NCI-H82 (cell line): ENCODE data around the gene SOCS3.
A peak's percentile ranks its signal among the peaks of the same experiment; 100 is the strongest.
"Not testable (repeated sequence)": the region's sequence is repeated elsewhere in the genome, so short reads cannot be mapped to it uniquely, and the experiment has no call there.

Experiments used
- DNase-seq: peaks from one replicate; lab custom pipeline; 2025; lab: John Stamatoyannopoulos, UW

Gene SOCS3

DNA sequence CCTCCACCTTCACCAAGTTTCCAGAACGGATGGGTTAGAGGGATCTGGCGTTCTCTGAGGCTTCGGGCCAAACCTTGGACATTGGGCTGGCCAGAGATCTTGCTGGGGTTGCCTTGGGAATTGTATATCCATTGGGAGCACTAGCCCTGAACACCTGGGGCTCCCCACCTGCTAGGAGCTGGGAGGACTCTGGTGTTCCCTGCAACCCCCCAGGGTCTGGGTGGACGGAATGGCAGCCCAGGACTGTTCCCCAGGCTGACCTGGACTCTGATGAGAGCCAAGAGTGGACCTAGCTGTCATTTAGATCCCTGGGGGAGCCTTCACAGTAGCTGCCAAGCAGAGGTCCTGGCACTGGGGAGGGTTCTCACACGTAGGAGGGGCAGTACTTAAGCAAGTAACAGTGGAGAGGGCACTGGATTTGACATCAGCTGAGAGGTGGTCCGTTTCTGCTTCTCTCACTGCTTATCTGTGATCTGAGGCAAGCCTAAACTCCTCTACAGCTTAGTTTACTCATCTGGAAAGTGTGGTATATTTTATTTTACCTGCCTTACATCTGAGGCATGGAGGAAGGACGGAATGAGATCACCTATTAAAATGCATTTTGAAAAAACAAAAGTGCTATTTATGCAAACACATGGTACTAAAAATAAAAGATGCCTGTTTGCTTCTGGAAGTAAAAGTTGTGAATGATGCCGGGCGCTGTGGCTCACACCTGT is 11.7 kb downstream of the SOCS3 start:
- no peak for DNase-seq

DNA sequence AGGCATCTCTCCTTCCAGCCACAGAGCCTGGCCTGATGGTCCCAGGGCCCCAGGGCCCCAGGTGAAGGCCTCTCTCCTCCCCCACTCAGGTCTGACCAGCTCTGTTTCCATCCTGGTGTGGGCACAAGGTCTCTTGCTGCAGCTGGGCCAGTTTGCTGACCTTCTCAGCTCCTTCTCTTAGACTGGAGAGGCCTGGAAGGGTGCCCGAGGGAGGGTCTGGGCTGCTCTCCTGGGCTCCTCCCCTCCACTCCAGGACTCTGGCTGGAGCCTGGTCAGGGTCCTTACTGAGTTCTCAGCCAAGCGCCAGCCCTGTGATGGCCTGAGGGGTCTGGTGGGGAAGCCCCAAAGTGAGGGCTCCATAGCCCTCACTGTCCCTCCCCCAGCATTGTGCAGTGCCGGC is 12.4 kb downstream of the SOCS3 start:
- DNase-seq: no peak

- no peak for DNase-seq
Measured at GRCh38 chr17:78346605-78347250, 13.1 kb downstream of the SOCS3 start.

DNA sequence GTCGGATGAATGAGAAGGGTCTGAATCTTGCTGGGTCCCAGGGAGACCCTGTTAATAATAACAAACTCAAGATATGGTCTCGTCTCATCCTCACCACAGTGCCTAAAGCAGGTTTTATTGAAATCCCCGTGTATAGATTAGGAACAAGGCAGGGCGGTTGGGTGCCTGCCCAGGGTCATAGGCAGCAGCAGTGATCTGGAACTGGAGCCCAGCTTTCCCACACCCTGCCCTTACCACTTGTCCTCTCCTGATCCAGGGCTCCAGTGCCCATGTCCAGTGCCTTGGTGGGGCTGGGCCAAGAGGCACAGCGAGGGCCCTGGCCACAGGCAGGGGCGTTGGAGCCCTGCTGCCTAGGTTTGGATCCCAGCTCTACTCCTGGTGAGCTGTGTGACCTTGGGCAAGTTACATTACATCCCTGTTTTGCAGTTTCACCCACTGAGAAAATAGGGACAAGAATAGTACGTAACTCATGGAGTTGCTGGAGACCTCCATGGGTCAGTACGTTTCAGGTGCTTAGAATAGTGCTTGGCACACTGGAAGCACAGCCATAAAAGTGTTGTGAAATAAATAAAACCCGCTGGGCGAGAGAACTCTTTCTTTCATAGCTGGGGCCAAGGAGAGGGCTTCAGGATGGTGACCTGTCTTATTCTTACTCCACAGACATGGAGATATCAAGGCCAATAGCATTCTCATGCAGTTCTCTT is 13.9 kb downstream of the SOCS3 start:
- DNase-seq: no peak

DNA sequence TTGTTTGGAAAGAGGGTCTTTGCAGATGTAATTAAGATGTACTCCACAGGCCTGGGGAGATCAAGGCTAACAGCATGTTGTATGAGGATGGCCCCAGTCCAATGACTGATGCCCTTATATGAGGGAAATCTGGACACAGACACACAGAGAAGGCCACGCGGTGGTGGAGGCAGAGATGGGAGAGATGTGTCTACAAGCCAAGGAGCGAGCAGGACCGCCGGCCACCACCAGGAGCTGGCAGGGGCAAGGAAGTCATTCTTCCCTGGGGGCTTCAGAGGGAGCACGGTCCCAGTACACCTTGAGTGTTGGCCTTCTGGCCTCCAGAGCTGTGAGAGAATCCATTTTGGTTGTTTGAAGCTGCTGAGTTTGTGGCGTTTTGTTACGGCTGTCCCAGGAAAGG is 14.7 kb downstream of the SOCS3 start:
- no peak for DNase-seq

DNA sequence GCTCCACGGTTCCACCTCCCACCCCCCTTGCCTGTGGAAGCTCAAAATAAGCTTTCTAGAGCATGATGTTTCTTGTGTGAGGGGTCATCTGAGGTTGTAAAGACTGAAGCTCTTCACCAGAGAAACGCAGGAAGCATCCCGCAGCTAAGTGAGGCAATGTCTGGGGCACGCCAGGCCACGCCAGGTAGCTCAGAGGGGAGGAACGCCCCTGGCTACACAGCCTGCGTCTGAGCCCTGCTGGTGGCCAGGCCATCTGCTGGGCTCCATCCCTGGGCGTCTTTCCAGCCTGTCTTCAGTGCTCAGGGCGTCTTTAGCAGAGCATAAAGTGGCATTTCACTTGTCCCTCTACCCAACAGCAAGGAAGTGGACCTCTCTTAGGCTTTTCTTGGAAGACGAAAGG is 15.2 kb downstream of the SOCS3 start:
- DNase-seq: no peak

GRCh38 chr17:78343543-78344201 is 16.2 kb downstream of the SOCS3 start:
- DNase-seq: no peak

- DNase-seq: no peak
Measured at GRCh38 chr17:78343187-78343542, 16.7 kb downstream of the SOCS3 start.

- DNase-seq: no peak
Measured at GRCh38 chr17:78342449-78343186, 17.3 kb downstream of the SOCS3 start.

DNA sequence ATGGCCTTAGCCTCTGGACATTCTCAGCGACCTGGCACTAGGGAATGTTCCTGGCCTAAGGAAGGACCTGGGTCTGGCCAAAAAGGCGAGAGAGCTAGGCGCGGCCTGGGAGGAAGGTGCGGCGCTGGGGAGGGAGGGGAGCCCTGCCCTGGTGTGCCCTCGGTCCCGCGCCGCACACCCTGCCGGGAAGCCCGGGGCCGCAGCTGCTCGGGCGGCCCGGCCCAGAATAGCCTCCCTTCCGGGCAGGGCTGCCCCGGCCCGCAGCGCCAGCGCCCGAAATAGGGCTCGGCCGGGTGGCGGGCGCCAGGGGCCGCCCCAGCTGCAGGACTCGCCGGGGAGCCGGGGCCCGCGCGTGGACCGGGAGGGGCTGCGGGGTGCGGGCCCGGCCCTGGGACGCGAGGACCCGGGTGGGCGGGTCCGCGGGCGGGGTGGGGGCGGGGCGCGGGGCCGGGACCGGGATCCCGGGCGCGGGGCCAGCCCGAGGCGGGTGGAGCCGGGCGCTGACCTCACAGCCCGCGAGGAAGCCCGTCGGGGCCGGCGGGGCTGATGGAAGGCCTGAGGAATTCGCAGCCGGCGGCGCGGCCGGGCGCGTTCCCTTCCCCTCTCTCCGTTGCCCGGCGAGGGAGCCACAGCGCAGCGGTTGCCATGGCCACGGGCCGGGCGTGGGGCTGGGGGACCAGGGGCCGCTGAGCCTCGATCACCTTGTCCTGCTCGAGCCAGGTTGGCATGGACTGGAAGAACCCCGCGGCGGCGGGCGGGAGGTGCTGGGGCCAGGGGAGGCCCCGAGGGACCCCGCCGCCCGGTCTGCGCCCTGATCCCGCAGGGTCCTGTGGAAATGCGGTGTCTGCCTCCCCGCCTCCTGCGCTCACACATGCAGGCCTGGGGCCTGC is 18.1 kb downstream of the SOCS3 start:
- peak; percentile 24 for DNase-seq

GRCh38 chr17:78340183-78340955 is 19.5 kb downstream of the SOCS3 start:
- no peak for DNase-seq

DNA sequence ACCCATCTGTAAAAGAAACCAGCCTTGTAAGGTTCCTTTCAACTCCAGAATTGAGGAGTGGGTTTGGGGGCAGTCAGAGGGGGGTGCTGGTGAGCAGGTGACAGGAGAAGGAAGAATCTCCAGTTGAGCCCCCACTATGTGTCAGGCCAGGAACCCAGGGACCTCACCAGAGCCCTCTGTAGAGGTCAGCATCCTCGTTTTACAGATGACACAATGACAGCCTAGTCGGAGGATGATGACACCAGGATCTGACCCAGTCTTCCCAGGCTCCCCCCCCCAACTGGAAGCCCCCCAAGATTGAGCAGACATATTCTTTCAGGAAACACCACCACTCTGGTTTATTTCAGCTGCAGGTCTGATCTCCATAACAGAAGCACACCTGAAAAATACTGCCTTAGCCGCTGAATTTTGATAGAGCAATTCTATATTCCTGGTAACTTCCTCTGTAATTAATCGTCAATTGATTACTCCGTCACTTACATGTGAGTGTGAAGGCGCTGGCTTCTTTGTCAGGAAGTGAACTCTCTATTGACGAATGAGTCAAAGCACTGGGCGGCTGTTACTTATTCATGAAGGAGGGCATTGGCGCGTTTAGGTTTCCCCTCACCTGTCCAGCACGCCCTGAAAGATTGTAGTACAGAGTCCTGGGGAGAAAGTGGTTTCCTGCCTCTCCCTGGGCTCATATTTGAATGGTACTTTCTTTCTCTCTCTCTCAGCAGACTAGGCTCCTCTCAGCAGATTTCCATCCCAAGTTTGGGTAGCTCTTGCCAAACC is 21.2 kb downstream of the SOCS3 start:
- DNase-seq: no peak

DNA sequence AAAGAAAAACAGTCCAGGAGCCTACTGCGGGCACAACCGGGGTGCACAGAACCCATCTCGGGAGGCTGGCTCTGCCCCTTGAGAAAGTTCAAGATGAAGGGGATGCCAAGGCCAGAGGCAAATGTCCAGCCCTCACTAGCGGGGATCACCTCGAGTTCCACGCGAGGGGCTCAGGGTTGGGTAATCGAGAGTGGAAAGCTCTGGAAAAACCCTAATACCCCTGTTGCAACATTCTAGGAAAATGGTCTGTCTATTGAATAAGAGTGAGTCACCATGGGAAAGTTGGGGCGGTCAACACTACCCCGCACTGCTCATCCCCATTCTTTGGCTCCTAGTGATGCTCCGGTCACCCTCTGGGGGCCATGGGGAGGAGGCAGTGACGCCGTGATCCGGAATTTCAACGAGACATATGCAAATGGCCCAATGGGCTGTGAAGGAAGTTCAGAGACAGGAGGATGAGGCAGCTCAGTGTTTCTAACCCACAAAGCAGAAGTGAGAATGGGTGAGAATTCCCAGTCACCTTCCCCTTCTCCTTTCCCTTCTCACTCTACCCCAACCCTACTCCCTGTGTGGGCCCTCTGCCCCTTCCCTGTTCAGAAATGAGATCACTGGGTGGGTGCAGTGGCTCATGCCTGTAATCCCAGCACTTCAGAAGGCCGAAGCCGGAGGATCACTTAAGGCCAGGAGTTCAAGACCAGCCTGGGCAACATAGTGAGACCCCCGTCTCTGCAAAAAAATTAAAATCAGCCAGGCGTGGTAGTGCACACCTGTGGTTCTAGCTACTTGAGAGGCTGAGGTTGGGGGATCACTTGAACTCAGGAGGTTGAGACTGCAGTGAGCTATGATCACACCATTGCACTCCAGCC is 22.4 kb downstream of the SOCS3 start:
- no peak for DNase-seq

- DNase-seq: no peak
Measured at GRCh38 chr17:78335209-78335608, 24.7 kb downstream of the SOCS3 start.

DNA sequence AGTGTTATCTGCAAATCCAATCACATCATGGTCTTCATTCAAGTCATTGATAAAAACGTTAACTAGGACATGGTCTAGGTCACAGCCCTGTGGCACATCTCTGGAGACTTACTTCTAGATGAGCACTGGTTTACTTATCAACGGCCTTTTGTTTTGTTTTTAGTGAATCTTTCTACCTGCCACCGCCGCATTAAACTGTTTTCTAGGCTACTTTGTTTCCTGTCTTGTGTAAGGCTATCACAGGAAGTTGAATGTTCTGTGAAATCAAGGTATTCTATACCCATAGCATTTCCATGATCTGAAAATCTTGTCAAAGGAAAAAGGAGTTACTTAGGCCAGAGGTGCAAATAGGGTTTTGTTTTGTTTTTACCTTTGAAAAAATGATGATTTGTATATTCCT is 26.9 kb downstream of the SOCS3 start:
- no peak for DNase-seq

GRCh38 chr17:78331355-78331754 is 28.5 kb downstream of the SOCS3 start:
- DNase-seq: not testable (repeated sequence)

GRCh38 chr17:78330570-78331224 is 29.2 kb downstream of the SOCS3 start:
- no peak for DNase-seq
